HEK293 (cell line): ENCODE data around the gene MYO1C.
A peak's percentile ranks its signal among the peaks of the same experiment; 100 is the strongest.

Experiments
- CTCF ChIA-PET: fragments of 350-600 bp; formaldehyde crosslinking; extraction: SDS; loops from one replicate; lab custom pipeline; 2021; ENCODE audit warnings: antibody characterized with exemption; lab: Yijun Ruan, JAX
- POLR2A ChIA-PET: fragments of 300-600 bp; formaldehyde crosslinking; extraction: SDS; loops from one replicate; lab custom pipeline; 2020; ENCODE audit warnings: antibody characterized with exemption, inconsistent platforms; lab: Yijun Ruan, JAX
- H3K27ac ChIP-seq: fragments of 200-500 bp; sonication (Bioruptor generic); 2 replicates; pipeline ENCODE4 v1.5.1; 2014; ENCODE audit warnings: low read depth, low read length, control low read depth, inconsistent platforms; ENCODE audit errors: extremely low read depth
- H3K36me3 ChIP-seq, 2 experiments: fragments of 200-500 bp in 1 of 2; sonication (Bioruptor generic) in 1 of 2; 1 replicate in 1 of 2; 2 replicates in 1 of 2; pipeline ENCODE4 v1.5.1; 2014 to 2017; ENCODE audit warnings: inconsistent platforms in 2 of 2, low read length in 2 of 2; ENCODE audit not compliant: control insufficient read depth in 2 of 2, insufficient read depth in 1 of 2
- H3K4me1 ChIP-seq: fragments of 200-500 bp; sonication (Bioruptor generic); 2 replicates; pipeline ENCODE4 v1.5.1; 2014; ENCODE audit warnings: mild to moderate bottlenecking, low read length, inconsistent platforms; ENCODE audit not compliant: control insufficient read depth, insufficient read depth
- H3K4me3 ChIP-seq: 2 replicates; pipeline ENCODE4 v1.5.1; 2011; ENCODE audit warnings: low read depth, mild to moderate bottlenecking, control low read depth, low read length, moderate library complexity
- H3K9me3 ChIP-seq: fragments of 200-500 bp; sonication (Bioruptor generic); 2 replicates; pipeline ENCODE4 v1.5.1; 2014; ENCODE audit warnings: low read depth, low read length, inconsistent platforms; ENCODE audit not compliant: control insufficient read depth, insufficient read depth
- EGR2 ChIP-seq: fragments of 450-650 bp; formaldehyde crosslinking; IDR thresholded peaks from 2 replicates; pipeline ENCODE4 v1.5.1; 2016; ENCODE audit warnings: low read depth, missing biosample characterization, missing genetic modification characterization
- HOXC10 ChIP-seq: sonication (generic); formaldehyde crosslinking; IDR thresholded peaks from 2 replicates; pipeline ENCODE4 v1.8.1; 2023; ENCODE audit warnings: mild to moderate bottlenecking, missing genetic modification reagents
- KLF10 ChIP-seq: fragments of 450-650 bp; IDR thresholded peaks from 2 replicates; pipeline ENCODE4 v1.5.1; 2018; ENCODE audit warnings: missing biosample characterization, mild to moderate bottlenecking, missing genetic modification characterization
- SALL2 ChIP-seq: fragments of 450-650 bp; formaldehyde crosslinking; IDR thresholded peaks from 2 replicates; pipeline ENCODE4 v1.5.0; 2017; ENCODE audit warnings: missing biosample characterization, mild to moderate bottlenecking, missing genetic modification characterization, borderline replicate concordance
- SP3 ChIP-seq: fragments of 450-650 bp; formaldehyde crosslinking; IDR thresholded peaks from 2 replicates; pipeline ENCODE4 v1.5.1; 2016; ENCODE audit warnings: missing biosample characterization, missing genetic modification characterization
- ZBTB17 ChIP-seq: fragments of 450-650 bp; formaldehyde crosslinking; IDR thresholded peaks from 2 replicates; pipeline ENCODE4 v1.5.1; 2016; ENCODE audit warnings: missing biosample characterization, missing genetic modification characterization
- ZBTB21 ChIP-seq: fragments of 450-650 bp; formaldehyde crosslinking; IDR thresholded peaks from 2 replicates; pipeline ENCODE4 v1.5.1; 2017; ENCODE audit warnings: missing biosample characterization, missing genetic modification characterization
- ZBTB48 ChIP-seq: fragments of 450-650 bp; formaldehyde crosslinking; IDR thresholded peaks from 2 replicates; pipeline ENCODE4 v1.5.1; 2016; ENCODE audit warnings: missing biosample characterization, missing genetic modification characterization
- ZFP37 ChIP-seq: fragments of 450-650 bp; formaldehyde crosslinking; IDR thresholded peaks from 2 replicates; pipeline ENCODE4 v1.5.1; 2016; ENCODE audit warnings: missing biosample characterization, missing genetic modification characterization
- ZNF114 ChIP-seq: fragments of 450-650 bp; formaldehyde crosslinking; IDR thresholded peaks from 2 replicates; pipeline ENCODE4 v1.5.0; 2017; ENCODE audit warnings: missing biosample characterization, missing genetic modification characterization
- ZNF133 ChIP-seq: fragments of 450-650 bp; formaldehyde crosslinking; IDR thresholded peaks from 2 replicates; pipeline ENCODE4 v1.5.1; 2016; ENCODE audit warnings: missing biosample characterization, missing genetic modification characterization
- ZNF223 ChIP-seq: fragments of 450-650 bp; formaldehyde crosslinking; IDR thresholded peaks from 2 replicates; pipeline ENCODE4 v1.5.1; 2016; ENCODE audit warnings: missing biosample characterization, missing genetic modification characterization
- ZNF24 ChIP-seq: fragments of 450-650 bp; formaldehyde crosslinking; IDR thresholded peaks from 2 replicates; pipeline ENCODE4 v1.5.1; 2016; ENCODE audit warnings: missing biosample characterization, missing genetic modification characterization
- ZNF335 ChIP-seq: fragments of 450-650 bp; formaldehyde crosslinking; conservative IDR thresholded peaks from 2 replicates; pipeline ENCODE4 v1.5.1; 2016; ENCODE audit warnings: missing biosample characterization, missing genetic modification characterization
- ZNF426 ChIP-seq: fragments of 450-650 bp; formaldehyde crosslinking; IDR thresholded peaks from 2 replicates; pipeline ENCODE4 v1.5.1; 2017; ENCODE audit warnings: missing biosample characterization, missing genetic modification characterization, mild to moderate bottlenecking, inconsistent platforms, moderate library complexity
- ZNF664 ChIP-seq: fragments of 450-650 bp; formaldehyde crosslinking; IDR thresholded peaks from 2 replicates; pipeline ENCODE4 v1.5.1; 2016; ENCODE audit warnings: missing biosample characterization, missing genetic modification characterization
- ZNF670 ChIP-seq: fragments of 450-650 bp; formaldehyde crosslinking; IDR thresholded peaks from 2 replicates; pipeline ENCODE4 v1.5.1; 2016; ENCODE audit warnings: missing biosample characterization, missing genetic modification characterization, low read depth
- TF ChIP-seq, protein P1 (sequence below): fragments of 450-650 bp; formaldehyde crosslinking; IDR thresholded peaks from 2 replicates; pipeline ENCODE4; 2016; ENCODE audit warnings: missing biosample characterization, missing genetic modification characterization
- TF ChIP-seq, protein P2 (sequence below): fragments of 450-650 bp; formaldehyde crosslinking; IDR thresholded peaks from 2 replicates; pipeline ENCODE4 v1.5.1; 2016; ENCODE audit warnings: missing biosample characterization, missing genetic modification characterization
- TF ChIP-seq, protein P3 (sequence below): fragments of 450-650 bp; formaldehyde crosslinking; IDR thresholded peaks from 2 replicates; pipeline ENCODE4 v1.5.1; 2017; ENCODE audit warnings: missing biosample characterization, missing genetic modification characterization

Gene MYO1C

DNA sequence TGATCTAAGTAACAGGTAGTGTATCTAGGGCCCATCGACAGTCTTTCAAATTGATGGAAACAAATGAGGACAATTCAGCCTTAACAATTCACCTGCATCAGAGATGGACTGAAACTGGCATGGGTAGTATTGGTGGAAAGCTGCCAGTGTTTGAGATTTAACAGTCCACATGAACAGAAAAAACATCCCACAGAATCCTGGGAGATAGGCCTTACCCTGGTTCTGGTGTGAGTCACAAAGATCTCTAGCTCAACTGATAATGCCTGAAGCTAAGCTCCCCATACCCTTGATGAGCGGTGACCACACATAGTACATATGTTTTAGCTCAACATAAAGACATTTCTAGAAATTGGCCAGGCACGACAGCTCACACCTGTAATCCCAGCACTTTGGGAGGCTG lies 58.3 kb downstream of the MYO1C start:
- TF ChIP-seq ZBTB17 (tag by site-specific recombination) (peak; percentile 65; the same call in 1 of the 2 replicates), ZNF223 (tag by site-specific recombination) (no peak)
- H3K4me3 ChIP-seq = no peak overlapping the region
- H3K9me3 ChIP-seq = no peaks in the 10 kb centered on the region
- CTCF ChIA-PET = interaction anchor here (0.5 to 1.5 kb wide), 4 partner anchors 11 to 900 kb away, joined by 3 to 5 read pairs (median 4); no protein-coding TSS in a partner anchor
- H3K27ac ChIP-seq = no peak overlapping the region
- H3K4me1 ChIP-seq = no peaks in the 10 kb centered on the region; the same call in 1 of the 2 replicates
- peaks cover 61 to 68% of the 10 kb centered on the region in 2 experiments for H3K36me3 ChIP-seq
- POLR2A ChIA-PET = interaction anchor here (0.9 kb wide), 2 partner anchors 17 to 64 kb away, joined by 3 to 5 read pairs; no protein-coding TSS in a partner anchor

DNA sequence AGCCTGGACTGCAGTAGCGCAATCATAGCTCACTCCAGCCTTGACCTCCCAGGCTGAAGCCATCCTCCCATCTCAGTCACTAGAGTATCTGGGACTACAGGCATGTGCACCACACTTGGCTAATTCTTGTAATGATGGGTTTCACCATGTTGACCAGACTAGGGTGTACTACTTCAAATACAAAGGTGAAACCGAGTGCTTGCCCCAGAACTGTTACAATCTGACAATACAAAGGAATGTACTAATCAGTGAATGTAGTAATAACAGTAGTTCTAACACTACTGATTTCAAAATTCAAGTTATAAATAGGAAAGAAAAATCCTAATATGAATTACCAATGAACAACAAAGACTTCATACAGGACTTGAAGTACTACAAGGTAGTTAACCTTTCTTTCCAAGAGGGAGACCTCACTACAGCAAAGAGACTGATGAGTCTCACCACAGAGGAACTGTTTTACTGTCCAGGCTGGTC lies 60.8 kb downstream of the MYO1C start:
- no peak for TF ChIP-seq ZBTB21 (tag by site-specific recombination)
- TF ChIP-seq SALL2 = no peak
- no peak for TF ChIP-seq ZNF670 (tag by site-specific recombination)
- TF ChIP-seq EGR2 (tag by site-specific recombination) = no peak
- TF ChIP-seq, protein P1, sequence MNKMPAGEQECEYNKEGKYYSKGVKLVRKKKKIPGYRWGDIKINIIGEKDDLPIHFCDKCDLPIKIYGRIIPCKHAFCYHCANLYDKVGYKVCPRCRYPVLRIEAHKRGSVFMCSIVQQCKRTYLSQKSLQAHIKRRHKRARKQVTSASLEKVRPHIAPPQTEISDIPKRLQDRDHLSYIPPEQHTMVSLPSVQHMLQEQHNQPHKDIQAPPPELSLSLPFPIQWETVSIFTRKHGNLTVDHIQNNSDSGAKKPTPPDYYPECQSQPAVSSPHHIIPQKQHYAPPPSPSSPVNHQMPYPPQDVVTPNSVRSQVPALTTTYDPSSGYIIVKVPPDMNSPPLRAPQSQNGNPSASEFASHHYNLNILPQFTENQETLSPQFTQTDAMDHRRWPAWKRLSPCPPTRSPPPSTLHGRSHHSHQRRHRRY (tag by site-specific recombination) = no peak
- TF ChIP-seq ZNF426 (tag by site-specific recombination) = no peak
- no peak for TF ChIP-seq ZBTB48 (tag by site-specific recombination)
- no peak for TF ChIP-seq ZNF24
- TF ChIP-seq ZNF664 (tag by site-specific recombination) = no peak
- no peak for TF ChIP-seq ZNF133 (tag by site-specific recombination)
- TF ChIP-seq, protein P2, sequence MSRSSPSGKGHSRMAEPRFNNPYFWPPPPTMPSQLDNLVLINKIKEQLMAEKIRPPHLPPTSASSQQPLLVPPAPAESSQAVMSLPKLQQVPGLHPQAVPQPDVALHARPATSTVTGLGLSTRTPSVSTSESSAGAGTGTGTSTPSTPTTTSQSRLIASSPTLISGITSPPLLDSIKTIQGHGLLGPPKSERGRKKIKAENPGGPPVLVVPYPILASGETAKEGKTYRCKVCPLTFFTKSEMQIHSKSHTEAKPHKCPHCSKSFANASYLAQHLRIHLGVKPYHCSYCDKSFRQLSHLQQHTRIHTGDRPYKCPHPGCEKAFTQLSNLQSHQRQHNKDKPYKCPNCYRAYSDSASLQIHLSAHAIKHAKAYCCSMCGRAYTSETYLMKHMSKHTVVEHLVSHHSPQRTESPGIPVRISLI (tag by site-specific recombination) = no peak
- TF ChIP-seq, protein P3, sequence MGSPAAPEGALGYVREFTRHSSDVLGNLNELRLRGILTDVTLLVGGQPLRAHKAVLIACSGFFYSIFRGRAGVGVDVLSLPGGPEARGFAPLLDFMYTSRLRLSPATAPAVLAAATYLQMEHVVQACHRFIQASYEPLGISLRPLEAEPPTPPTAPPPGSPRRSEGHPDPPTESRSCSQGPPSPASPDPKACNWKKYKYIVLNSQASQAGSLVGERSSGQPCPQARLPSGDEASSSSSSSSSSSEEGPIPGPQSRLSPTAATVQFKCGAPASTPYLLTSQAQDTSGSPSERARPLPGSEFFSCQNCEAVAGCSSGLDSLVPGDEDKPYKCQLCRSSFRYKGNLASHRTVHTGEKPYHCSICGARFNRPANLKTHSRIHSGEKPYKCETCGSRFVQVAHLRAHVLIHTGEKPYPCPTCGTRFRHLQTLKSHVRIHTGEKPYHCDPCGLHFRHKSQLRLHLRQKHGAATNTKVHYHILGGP (tag by site-specific recombination) = no peak
- TF ChIP-seq SP3 = no peak
- TF ChIP-seq ZNF335 (tag by site-specific recombination) = no peak
- no peak for TF ChIP-seq HOXC10 (CRISPR knock-in tag)
- TF ChIP-seq KLF10 (tag by site-specific recombination) = no peak
- TF ChIP-seq ZFP37 = no peak
- TF ChIP-seq ZNF114 (tag by site-specific recombination) = no peak
- peaks cover 60 to 63% of the 10 kb centered on the region in 2 experiments for H3K36me3 ChIP-seq
- no peak overlapping the region for H3K4me3 ChIP-seq
- ChIA-PET POLR2A (no interaction called here), CTCF (no interaction called here)
- H3K4me1 ChIP-seq = no peaks in the 10 kb centered on the region; the same call in 1 of the 2 replicates
- peak overlapping the region; percentile 24; the same call in 1 of the 2 replicates for H3K27ac ChIP-seq
- no peaks in the 10 kb centered on the region for H3K9me3 ChIP-seq
